Breast epithelium (tissue), 4 donors: ENCODE measurements around the gene CBX2. TPM values are rescaled to one million over a fixed set of nuclear protein-coding genes. Genes with fewer than 3 reads are reported as not detected.
A peak's percentile ranks its signal among the peaks of the same experiment; 100 is the strongest.

Source experiments
- DNase-seq, 2 donors: peaks; one replicate each; pipeline ENCODE4 v3.0.0-alpha.2; 2019; ENCODE audit warnings: low spot score in 2 of 2
- H3K27ac ChIP-seq, 2 donors: fragments of 200-600 bp; sonication (generic) in 1 of 2; one replicate each; pipeline ENCODE4 v1.5.1; 2016 to 2019; ENCODE audit warnings: mild to moderate bottlenecking in 1 of 2
- H3K27me3 ChIP-seq, 2 donors: fragments of 200-600 bp; sonication (generic) in 1 of 2; one replicate each; pipeline versions ENCODE4 v1.5.1 to v1.6.0; 2017 to 2019; ENCODE audit warnings: control low read depth in 1 of 2, mild to moderate bottlenecking in 1 of 2
- H3K36me3 ChIP-seq: fragments of 200-600 bp; one replicate; pipeline ENCODE4 v1.5.1; 2019
- H3K4me1 ChIP-seq, 2 donors: fragments of 200-600 bp; sonication (generic); one replicate each; pipeline ENCODE4 v1.5.1; 2016 to 2019; ENCODE audit warnings: control low read depth in 1 of 2
- H3K4me3 ChIP-seq, 3 donors: fragments of 200-600 bp; sonication (generic); 1 replicate in 2 of 3; 2 replicates in 1 of 3; pipeline ENCODE4 v1.5.1; 2016 to 2019; ENCODE audit warnings: mild to moderate bottlenecking in 3 of 3, moderate library complexity in 2 of 3
- H3K9me3 ChIP-seq, 2 donors: fragments of 200-600 bp; sonication (generic) in 1 of 2; one replicate each; pipeline ENCODE4 v1.5.1; 2016 to 2019; ENCODE audit warnings: control low read depth in 1 of 2
- POLR2A ChIP-seq: fragments of 450-650 bp; IDR thresholded peaks from one replicate; pipeline ENCODE4 v1.6.1; 2016; ENCODE audit warnings: antibody characterized with exemption, mild to moderate bottlenecking, moderate library complexity
- POLR2AphosphoS5 ChIP-seq, 3 donors: sonication (generic); formaldehyde crosslinking; IDR thresholded peaks; one replicate each; pipeline ENCODE4 v1.6.1; 2017; ENCODE audit warnings: antibody characterized with exemption in 3 of 3
- intact Hi-C: fragments of 100-400 bp; cut with DNase I; formaldehyde crosslinking; loops from one replicate; pipeline ENCODE4 v1.15.1; 2023; ENCODE audit warnings: low total_unique reads
- total RNA-seq, 3 donors: library from RNA; depleted of rRNA; stranded (reverse); fragments of >200 nt; gene quantifications; one replicate each; pipeline ENCODE4 v1.1.0, GENCODE V29; 2016
- TF ChIP-seq, protein P1 (sequence below), 3 donors: fragments of 450-650 bp; IDR thresholded peaks; one replicate each; pipeline ENCODE4 v1.5.1; 2016 to 2017; ENCODE audit warnings: antibody characterized with exemption in 3 of 3, mild to moderate bottlenecking in 3 of 3, moderate library complexity in 3 of 3

The CBX2 gene
- total RNA-seq, 3 donors from 2014 or later = 1.2 to 2.2 (median 2.0) TPM

DNA sequence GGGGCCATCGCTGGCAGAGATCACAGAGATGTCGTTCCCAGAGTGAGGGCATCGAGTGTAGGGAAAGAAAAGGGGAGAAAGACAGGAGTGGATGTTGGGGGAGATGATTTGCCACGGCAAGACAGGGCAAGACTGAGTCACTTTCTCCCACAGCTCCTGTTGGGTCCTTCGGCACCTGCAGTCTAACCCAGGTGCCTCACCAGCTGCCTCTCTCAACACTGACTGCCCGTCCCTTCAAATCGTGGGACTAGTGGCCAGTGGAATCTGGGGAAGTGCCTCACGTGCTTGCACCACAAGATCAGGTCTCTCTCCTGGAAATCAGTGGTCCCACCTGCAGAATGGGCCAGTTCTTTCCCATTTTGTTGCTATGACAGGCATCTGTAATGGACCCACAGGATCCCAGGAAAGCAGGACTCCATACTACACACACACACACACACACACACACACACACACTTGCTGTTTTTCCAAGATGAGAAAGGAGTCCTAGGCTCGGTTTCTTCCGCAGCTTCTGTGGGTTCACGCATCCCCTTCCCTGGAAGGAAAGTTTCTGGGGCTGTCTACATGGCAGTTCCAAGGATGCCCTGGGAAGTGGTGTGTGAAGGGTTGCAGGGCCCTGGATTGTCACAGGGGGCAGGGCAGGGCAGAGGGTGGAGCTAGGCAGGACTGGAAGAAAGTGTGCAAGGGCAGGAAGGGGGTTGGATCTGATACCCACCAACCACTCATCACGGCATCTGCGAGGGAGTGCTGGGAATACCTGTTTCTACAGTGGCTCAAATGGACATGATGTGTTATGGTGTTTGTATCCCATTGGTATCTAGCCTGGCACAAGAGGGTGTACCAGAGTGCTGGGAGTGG is 29.1 kb downstream of the CBX2 start:
- intact Hi-C loops = no loop called here
- Histone ChIP-seq H3K27ac (no peak overlapping the region), H3K36me3 (no peaks in the 10 kb centered on the region), H3K4me1 (peaks cover 7 to 23% of the 10 kb centered on the region in 2 donors), H3K4me3 (no peak overlapping the region), H3K9me3 (no peaks in the 10 kb centered on the region), H3K27me3 (peaks cover 41 to 98% of the 10 kb centered on the region in 2 donors)
- TF ChIP-seq POLR2AphosphoS5 (IDR thresholded peaks at IDR 0.05) (no peak), POLR2A (no peak)
- TF ChIP-seq, protein P1, sequence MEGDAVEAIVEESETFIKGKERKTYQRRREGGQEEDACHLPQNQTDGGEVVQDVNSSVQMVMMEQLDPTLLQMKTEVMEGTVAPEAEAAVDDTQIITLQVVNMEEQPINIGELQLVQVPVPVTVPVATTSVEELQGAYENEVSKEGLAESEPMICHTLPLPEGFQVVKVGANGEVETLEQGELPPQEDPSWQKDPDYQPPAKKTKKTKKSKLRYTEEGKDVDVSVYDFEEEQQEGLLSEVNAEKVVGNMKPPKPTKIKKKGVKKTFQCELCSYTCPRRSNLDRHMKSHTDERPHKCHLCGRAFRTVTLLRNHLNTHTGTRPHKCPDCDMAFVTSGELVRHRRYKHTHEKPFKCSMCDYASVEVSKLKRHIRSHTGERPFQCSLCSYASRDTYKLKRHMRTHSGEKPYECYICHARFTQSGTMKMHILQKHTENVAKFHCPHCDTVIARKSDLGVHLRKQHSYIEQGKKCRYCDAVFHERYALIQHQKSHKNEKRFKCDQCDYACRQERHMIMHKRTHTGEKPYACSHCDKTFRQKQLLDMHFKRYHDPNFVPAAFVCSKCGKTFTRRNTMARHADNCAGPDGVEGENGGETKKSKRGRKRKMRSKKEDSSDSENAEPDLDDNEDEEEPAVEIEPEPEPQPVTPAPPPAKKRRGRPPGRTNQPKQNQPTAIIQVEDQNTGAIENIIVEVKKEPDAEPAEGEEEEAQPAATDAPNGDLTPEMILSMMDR (IDR thresholded peaks at IDR 0.05) = no peak
- DNase-seq = no peak

DNA sequence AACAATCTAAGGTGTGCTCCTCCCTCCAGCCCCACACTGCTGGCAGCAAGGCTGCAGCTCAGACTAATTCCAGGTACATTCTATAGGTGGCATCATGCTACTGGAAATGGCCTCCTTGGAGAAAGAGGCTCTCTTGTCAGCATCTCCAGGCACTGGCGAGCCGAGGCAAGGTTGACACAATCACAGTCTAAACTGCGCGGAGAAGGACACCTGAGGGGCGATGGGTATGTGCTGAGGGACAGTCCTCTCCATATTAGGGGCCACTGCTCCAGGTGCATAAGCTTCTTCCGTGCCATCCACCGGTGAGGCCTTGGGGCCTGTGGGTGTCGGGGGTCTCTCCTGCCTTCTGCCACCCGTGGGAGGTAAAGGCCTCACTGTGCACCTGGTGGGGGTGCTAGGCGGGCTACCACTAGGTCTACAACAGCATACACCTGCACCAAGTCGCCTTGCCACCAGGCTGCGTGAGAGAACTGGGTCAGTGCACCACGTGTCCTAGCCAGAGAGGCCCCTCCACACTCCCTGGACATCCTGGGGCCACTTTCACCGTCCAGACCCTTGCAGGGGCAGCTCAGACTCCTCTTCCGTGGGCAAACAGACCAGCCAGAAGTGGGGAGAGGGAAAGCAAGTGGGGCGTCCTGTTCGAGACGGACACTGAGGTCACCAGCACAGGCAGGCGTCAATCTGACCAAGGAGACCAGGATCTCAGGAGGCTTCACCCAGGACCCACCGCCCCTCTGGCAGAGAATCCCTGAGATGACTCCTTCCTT is 31.0 kb downstream of the CBX2 start:
- Histone ChIP-seq H3K36me3 (no peaks in the 10 kb centered on the region), H3K27me3 (peaks cover 35 to 93% of the 10 kb centered on the region in 2 donors), H3K9me3 (no peaks in the 10 kb centered on the region), H3K4me1 (peaks cover 22 to 27% of the 10 kb centered on the region in 2 donors), H3K27ac (no peak overlapping the region), H3K4me3 (no peak overlapping the region)
- no peak for DNase-seq
- intact Hi-C loops = no loop called here
- TF ChIP-seq POLR2A = no peak
- TF ChIP-seq, protein P1 (IDR thresholded peaks at IDR 0.05) = peak; percentile 9 to 49 (median 46)

DNA sequence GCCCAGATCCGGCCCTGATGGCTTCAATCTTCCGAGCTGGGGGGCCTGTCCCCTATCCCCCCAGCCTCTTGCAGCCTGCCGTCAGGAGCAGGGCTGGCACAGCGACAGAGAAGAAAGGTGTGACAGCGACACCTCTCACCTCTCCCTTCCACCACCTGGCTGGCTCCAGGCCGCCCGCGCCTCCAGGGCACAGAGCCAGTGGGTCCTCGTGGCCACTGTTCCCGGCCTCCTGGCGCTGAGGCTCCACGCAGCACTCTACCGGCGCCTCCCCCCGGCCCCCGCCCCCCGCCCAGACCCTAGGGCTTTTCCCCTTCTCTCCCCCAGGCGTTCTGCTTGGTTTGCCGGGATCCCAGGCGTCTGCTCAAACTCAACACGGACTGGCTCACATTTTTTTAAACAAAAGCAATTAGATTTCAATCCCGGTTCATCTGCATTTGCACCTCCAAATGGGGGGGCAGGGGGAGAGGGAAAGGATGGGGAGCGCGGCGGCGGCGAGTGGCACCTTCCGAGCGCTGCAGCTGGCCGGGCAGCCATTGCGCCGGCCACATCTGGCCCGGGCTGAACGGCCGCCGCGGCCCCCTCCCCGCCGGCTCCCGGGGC is 31.7 kb downstream of the CBX2 start:
- Histone ChIP-seq H3K27ac (peak overlapping the region in 1 of 2 donors; percentile 10), H3K4me3 (peak overlapping the region in 2 of 3 donors; percentile 35 to 57), H3K27me3 (peaks cover 32 to 93% of the 10 kb centered on the region in 2 donors), H3K4me1 (peaks cover 27 to 33% of the 10 kb centered on the region in 2 donors), H3K9me3 (no peaks in the 10 kb centered on the region), H3K36me3 (no peaks in the 10 kb centered on the region)
- intact Hi-C loops = no loop called here
- no peak for DNase-seq
- TF ChIP-seq, protein P1 (IDR thresholded peaks at IDR 0.05) = no peak

DNA sequence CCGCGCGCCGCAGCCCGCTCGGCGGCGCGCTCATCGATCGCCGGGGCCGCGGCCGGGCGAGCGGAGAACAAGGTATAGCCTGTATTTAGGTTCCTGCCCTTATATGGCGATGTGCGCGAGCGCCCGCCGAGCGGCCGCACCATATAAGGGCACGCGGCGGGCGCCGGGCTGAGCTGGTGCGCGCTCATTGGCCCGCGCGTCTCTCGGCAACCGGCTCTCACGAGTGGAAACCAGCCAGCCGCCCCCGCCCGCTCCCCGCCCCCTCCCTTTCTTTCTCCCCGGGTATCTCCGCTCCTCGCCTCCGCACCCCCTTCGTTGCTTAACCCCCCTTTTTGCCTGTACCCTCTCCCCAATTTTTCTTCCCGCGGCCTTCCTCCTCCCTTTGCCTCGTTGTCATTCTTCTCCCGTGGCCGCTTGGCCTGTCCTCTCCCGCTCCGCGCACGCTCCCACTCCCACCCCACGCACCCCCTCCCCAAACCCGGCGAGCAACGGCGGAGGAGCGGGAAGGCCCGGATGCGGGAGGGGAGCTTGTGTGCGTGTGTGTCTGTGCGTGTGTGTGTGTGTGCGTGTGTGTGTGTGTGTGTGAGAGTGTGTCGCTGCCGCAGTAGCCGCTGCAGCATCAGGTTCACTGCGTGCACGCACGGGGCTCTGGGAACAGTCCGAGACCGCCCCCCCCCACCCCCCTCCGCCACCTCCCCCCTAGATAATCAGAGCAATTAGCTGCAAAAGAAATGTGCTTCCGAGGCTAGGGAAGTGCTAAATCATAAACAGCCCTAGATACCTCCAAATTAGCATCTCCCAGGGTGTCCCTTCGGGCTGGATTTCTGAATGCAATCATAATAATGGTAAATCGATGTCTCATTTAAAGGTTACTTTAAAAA is 32.4 kb downstream of the CBX2 start:
- Histone ChIP-seq H3K9me3 (no peaks in the 10 kb centered on the region), H3K4me1 (peaks cover 30 to 35% of the 10 kb centered on the region in 2 donors), H3K36me3 (no peaks in the 10 kb centered on the region), H3K27ac (no peak overlapping the region), H3K4me3 (peak overlapping the region in 2 of 3 donors; percentile 35 to 57), H3K27me3 (peaks cover 27 to 90% of the 10 kb centered on the region in 2 donors)
- TF ChIP-seq POLR2A = no peak
- TF ChIP-seq, protein P1 (IDR thresholded peaks at IDR 0.05) = no peak
- no peak for TF ChIP-seq POLR2AphosphoS5 (IDR thresholded peaks at IDR 0.05)
- DNase-seq = peak in 1 of 2 donors; percentile 81
- intact Hi-C loops = no loop called here
